Germinal center (tissue), 1 donor: ENCODE results near the gene RGS6.

Experiments
- DNase-seq: peaks from one replicate; pipeline ENCODE4 v3.0.0; 2012; ENCODE audit warnings: mixed read lengths, low spot score

The RGS6 gene

DNA sequence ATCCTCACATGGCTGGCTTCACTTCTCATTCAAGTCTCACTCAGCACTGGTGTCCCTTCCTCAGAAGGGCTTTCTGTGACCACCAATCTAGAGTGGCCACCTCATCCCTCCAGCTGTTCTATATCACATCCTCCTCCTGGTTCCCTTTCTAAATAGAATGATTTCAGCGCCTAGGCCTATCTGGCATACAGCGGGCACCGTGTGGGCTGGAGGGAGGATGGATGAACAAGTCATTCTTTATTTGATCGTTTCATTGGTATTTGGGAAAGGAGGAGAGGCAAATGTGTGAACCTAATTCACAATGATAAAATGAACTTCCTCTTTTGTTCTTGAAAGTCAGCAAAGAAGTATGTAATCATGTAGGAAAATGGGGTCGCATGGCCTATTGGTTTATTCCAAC is 567.5 kb downstream of the RGS6 start:
- no peak for DNase-seq

DNA sequence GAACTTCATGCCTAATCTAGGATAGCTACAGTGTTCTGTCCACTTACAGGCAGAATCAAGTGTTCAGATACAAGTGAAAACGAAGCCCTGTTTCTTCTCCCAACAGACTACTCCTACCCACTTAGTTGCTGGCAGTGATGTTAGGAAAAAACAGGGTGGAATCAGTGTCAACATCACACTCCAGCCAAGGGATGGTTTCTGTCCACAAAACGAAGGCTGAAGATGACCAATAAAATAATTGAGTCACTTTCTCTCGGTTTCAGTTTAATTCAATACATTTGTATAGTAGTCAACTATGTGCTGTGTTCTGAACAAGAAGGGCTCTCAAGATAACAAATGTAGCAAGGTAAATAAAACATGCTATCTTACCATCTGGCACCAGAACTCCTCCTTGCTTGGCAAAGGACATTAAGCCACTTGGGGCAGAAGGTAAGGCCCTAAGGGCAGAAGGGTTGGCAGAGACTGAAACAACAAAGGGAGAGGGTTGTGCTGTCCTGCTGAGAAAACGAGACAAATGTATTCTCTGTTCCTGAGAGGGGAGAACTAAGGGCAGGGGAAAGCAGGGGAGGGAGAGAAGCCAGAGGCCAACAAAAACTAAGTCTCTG is 568.1 kb downstream of the RGS6 start:
- no peak for DNase-seq

DNA sequence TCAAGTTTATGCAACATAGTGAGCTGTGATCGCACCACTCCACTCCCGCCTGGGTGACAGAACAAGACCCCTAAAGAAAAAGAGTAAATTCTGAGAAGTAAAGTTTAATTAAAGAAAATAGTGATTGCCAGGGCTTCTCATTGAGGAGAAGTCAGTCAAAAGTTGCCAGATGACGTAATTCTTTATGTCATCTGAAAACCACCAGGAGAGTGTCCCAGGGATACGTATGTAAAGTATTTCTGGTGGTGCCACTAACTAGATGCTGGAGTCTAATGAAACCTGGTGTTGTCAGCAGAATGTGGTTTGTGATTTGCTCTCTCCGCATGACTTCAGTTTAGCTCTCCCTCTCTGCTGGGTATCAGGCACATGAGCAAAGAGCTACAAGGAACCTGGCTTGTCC is 569.2 kb downstream of the RGS6 start:
- DNase-seq: no peak

DNA sequence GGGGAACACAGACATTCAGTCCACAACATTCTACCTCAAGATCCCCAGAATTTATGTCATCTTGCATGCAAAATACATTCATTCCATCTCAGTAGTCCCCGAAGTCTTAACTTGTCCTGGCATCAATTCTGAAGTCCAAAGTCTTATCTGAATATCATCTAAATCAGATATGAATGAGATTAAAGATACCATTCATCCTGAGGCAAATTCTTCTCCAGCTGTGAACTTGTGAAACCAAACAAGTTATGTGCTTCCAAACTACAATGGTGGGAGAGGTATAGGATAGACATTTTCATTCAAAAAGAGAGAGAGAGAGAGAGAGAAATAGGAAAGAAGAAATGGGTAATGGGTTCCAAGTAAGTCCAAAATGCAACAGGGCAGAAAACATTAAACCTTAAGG is 571.0 kb downstream of the RGS6 start:
- no peak for DNase-seq

DNA sequence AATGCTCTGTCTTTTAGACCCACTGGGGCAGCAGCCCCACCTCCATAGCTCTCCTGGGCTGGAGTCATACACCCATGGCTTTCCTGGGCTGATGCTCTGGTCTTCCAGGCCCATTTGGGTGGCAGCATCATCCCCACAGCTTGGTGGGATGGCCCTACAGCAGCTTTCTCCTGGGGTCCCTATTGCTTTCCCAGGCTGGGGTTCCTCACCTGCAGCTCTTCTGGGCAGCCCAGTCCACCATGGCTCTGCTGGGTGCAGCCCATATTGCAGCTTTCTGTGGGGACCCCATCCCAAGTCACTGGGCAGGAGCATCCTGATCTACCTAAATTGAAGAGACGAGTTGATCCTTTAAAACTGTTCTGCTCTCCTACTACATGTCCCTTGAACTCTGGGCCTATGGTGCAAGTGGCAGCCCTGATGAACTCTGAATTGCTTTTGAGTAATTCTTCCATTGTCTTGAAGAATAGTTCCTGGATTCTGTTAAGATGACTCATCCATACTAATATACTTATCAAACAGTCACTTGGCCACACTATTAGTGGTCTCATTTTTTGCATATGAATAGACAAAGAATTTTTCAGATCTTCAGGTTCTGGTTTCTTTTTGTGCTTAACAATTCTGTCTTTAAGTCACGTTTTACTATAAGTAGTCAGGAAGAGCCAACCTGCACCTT is 571.6 kb downstream of the RGS6 start:
- no peak for DNase-seq

DNA sequence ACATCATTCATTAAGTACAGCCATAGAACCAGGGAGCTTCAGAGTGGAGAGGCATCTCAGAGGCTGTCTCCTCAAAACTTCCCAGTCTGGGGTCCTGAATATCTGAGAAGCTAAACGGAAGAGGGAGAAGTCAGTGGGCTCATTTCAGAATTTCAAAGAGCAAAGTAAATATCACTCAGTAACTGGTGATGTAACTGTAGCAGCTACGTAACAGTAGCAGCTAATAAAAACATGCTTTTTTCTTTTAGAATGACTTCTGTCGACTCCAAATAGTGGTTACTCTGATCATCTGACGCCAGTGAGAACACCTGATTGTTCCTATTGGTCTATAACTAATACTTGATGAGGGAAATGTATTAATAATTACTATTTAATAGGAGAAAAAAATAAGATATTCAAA is 578.3 kb downstream of the RGS6 start:
- no peak for DNase-seq

DNA sequence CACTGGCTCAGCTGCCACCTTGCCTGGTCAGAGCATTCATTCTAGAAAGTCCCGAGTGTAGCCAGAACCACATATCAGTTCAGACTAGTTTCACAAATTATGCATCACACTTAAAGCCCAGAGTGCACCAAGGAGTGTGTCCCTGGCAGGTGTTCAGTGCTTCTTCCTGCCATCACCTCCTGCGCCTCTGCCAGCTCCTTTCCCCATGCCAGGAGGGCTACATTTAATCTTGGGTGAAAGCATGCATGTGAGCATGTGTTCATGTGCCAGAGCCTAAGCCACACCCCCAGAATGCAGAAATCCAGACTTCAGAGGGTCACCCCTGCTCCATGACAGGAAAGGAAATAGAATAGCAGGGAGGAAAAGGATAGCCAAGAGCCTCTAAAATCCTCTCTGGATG is 580.1 kb downstream of the RGS6 start:
- DNase-seq: no peak

DNA sequence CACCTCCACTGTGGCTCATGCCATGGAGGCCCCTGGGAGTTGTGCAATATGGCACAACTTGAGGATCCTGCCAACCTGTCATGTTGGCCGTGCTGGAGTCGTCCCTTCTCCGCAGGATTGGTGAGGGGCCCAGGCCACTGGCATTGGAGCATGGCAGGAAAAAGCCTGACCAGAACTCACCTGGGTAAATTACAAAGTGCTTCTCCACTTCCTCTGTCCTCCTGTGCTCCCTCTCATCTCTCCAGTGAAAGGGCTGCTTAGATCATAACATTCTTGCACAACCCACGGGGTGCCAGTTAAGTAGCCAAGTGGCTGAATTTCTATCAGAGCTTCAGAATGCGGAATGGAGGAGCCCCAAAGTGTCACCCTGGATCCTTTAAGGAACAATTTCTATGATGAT is 580.7 kb downstream of the RGS6 start:
- no peak for DNase-seq

DNA sequence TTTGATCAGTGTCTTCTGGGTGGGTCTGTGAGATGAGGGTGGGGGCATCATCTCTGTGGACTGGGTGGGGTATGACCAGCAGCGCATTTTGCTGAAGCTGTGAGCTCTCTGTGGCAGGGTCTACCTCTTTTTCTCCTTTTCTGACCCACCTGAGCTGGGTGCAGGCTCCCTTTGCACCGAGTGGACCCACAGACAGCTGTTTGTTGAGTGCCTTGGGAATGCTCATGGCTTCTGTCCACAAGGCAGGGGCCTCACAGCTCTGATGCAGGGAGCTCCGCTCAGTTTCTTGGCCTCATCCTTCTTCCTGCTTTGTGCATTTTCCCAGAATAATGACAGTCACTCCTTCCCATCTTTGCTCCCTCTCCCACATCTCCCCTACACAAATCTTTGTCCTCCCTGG is 581.1 kb downstream of the RGS6 start:
- DNase-seq: no peak

DNA sequence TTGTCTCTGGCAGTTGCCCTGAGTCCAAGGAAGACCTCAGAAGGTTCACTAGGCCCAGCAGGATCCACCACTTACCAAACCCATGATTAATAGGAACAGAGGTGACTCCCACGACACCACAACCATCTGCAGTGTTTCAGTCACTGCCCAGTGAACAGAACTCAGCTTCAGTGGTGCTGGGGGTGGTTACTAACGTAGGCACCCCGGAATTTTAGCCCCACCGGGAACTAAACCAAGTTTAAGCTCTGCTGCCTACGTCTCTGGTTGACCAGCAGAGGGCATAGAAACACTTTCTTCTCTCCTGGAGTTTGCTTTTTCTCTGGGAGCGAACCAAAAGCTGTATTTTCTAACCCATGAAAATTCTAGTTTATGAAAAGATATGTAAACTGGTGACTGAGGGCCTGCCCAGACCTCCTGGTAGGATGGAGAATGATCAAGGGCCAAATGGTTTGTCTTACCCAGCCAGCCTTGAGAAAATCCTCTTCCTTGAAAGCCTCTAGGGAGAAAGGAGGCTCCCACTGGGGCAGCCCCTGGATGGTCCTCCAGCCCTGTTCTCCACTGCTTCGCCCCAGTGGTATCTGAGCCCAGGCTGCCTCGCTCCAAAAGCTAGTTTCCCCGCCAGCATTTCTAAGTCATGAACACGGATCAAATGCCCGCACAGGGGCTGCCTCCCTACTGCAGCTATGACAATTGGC is 581.9 kb downstream of the RGS6 start:
- DNase-seq: peak; percentile 27

DNA sequence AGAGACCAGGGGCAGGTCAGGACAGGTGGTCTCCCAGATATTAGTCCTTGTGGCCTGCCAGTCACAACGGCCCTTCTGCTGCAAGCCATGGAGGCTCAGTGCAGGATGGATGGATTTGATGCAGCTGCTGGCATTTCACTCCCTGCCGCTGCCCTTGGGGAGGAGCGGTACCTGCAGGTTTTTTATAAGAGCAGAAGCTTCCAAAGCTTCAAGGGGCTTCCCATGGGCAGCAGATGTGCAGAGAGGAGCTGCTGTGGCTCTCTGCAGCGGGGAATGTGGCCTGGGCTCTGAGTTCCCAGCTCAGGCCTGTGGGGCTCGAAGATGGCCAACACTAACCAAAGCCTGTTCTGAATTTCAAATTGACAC is 582.4 kb downstream of the RGS6 start:
- no peak for DNase-seq

DNA sequence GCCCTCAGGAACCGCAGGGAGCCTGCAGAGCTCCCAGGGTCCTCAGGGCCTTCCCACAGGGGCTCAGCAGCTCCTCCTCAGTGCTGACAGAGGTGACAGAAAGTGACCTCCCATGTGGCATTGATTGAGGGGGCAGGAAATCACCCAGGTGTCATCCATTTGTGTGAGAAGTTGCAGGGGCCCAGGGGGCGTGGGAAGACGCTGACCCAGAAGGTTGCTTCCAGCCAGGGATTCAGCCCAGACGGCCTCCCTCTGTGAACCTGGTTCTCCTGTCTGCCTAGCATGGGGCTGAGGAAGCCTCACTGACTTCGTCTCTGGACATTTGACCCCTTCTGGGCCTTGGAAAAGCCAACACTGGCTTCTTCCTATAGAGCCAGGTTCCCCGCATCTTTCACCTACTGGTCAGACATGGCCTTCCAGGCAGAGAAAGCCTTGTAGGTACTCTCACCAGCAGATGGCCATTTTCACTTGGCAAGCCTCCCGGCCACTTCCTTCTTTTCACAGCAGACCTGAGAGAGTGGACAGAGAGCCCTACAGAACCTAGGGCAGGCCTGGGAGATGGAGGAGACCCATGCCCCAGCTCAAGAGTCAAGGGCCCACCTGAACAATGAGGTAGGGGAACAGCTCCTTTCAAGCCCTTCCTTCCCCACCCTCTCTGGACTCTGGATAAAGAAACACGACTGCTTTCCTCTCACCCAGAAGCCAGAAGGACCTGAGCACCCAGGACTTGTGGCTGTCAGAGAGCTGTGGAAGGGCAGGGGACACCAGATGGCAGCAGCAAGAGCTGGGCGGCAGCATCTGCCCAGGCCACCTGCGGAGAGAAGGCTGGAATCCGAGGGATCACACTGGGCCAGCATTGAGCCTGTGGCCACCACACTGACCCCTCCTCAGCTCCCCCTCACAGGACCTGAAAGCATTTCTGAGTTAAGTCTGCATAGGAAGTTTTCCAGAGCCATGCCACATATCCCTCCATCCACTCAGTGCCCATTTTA is 583.8 kb downstream of the RGS6 start:
- DNase-seq: no peak

DNA sequence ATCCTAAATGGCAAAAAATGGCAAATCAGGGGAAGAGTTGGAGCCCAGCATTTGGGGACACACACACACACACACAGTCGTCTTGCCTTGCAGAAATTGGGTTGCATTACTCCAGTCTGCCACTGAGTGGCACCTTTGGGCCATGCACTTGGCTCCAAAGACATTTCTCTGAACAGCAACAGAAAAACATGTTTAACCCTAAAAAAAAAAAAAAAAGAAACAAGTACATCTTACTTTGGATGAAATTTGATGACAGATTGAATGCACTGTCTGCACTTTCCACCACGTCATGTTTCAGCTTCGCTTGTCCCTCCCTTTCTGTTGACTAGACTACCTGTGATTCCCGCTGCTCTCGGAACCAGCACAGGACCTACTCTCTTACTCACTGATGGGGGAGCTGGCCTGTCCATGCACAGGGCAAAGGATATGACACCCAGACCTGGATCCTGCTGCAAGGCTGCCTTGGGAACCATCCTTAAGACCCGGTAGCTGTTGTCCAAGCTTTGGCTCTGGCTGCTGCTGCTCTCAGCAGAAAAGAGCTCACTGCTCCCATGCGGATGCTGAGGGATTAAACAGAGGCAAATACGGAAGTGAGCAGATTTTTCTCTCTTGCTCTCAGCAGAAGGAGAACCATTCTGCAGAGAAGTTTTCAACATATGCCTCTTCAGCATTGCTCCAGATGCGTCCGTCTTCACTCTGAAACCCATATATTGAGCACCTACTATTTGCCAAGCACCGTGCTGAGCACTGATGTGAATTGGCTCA is 584.9 kb downstream of the RGS6 start:
- peak; percentile 45 for DNase-seq

DNA sequence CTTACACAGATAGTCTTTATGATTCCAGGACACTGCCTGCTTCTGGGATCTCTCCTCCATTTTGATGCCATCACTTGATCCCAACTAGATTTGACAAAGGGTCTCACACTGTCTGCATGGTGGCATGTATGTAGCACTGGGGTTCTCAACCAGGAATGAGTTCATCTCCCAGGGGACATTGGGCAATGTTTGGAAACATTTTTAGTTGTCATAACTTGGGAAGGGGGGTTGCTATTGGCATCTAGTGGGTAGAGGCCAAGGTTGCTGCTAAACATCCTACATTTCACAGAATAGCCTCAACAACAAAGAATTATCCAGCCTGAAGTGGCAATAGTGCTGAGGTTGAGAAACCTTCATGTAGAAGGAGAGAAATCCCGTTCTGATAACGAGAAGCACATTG is 585.5 kb downstream of the RGS6 start:
- no peak for DNase-seq

DNA sequence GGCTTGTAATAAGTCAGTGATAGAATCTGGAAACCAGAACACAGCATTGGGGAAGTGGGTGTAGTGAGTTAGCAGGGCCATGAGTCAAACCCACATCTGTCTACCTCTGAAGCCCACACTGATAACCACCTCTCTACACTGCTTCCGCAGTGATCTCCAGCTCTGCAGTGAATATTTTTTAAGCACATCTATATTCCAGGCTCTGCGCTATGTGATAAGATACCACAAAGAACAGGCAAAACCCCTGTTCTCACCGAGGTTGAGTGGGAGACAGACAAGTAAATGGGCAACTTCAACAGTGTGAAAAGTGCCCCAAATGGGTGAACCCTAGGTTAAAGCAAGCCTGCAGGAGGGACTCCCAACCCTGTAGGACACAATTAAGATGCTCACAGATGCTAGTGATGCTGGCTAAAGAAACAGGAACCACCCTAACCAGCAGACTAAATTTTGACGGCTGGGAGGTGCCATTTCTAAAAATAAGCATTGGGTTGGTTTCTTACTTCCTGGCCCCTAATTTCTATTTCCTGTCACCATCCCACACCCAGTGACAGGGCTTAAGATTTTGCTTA is 586.7 kb downstream of the RGS6 start:
- DNase-seq: peak; percentile 64

DNA sequence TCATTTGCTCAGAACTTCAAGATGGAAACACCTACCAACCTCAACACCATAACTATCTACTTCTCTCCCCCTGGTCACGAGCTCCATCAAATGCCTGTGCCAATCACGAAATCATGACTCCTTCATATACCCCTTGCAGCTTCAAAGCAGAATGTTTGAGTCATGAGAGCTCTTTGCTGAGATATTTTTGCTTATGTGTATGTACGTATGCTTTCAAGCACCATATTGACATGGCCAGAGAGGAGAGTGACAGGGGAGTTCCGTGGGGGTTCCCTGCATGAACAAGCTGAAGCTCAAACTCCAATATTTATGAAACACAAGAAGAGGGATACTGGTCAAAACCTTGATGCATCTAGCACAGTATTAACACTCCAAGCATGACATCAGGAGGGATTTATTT is 587.3 kb downstream of the RGS6 start:
- no peak for DNase-seq

DNA sequence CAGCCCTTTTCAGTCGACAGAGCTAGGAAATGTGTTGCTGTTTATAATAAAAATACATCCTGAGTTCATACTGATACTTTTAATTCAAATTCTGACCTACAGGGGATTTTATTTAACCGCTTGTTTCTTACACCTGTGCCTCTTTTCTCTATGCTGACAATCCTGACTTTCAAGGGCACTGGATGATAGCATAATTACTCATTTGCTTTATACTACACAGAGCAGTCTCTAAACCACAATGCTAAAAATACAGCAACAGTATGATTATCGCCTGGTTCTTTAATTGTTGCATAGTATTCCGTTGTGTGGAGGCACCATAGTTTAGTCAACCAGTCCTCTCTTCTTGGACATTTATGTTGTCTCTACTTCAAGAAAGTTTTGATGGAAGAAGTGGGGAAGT is 588.8 kb downstream of the RGS6 start:
- DNase-seq: no peak

DNA sequence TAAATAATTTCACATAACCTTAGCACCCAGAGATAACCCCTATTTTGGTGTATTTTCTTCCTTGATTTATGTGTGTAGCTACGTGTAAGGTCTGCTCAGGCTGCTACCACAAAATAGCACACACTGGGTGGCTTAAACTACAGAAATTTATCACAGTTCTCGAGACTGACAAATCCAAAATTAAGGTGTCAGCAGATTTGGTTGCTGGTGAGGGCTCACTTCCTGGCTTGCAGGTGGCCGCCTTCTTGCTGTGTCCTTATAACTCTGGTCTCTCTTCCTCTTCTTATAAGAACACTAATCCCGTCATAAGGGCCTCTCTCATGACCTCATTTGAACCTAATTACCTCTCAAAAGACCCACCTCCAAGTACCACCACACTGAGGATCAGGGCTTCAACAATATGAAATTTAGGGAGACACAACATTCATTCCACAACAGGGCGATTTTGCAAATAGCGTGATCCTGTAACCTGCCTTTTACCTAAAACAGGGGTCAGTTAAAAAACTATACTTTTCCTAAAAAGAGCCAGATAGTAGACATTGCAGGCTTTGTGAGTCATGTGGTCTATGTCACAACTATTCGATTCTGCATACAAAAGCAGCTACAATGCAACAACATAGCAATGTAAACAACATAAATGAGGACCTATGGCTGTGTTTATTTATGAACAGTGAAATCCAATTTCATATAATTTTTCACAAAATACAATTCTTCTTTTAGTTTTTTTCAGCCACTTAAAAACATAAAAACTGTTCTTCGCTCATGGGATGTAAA is 589.9 kb downstream of the RGS6 start:
- DNase-seq: no peak

DNA sequence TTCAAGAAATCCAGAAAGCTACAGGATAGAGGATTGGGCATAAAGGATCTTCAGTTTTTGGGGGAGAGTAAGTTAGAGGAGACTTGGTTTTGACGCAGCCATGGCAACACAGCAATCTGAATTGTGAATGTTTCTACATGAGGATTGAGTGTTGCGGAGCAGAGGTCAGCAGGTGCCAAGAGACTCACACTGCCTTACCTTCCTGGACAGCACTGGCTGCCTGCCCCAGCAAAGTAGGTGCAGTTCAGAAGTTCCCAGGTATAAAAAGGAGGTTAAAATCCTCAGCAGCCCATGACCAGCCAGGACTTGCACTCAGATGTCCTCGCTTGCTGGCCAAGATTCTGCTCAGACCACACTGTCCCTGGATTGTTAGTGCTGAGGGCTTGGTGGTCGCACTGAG is 590.6 kb downstream of the RGS6 start:
- no peak for DNase-seq

DNA sequence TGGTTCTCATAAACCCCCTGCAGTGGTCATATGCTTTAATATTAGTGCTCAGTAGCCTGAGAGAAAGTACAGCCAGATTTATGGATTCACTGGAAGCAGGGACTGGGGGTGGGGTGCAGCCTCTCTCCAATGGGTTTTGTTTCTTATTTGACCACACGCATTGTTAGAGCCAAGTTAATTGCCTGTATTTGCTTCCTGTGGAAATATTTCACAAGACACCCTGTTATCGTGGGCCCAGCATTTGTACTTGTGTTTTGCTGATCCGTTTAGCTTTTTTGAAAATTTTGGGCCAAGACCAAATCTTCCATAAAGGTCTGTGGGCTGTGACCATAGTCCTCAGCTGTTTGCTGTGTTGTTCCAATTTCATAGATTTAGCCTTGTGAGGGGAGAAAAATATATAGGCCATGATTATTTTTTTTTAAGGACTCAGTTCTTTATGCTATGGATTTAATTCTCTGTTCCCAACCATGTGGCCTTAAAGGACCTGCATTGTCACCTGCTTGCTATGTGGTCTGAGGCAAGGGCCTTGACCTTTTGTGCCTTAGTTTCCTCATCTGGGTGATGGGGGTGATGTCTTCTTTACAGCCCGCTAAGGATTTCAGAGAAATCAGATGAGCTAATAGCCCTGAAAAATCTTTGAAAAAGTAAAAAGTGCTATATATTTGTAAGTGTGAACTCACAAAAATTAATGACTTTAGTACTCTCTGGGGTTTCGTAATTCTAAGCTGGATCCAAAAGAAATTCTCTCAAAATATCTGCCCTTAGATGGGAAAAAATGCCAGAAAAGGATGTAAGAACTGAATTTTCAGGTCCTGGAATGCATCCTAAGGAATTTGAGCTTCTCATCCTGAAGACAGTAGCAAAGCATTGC is 591.4 kb downstream of the RGS6 start:
- no peak for DNase-seq
